GM12878 (cell line): Measurements from ENCODE around the gene SHROOM2. TPM values are rescaled to one million over a fixed set of nuclear protein-coding genes. Genes with fewer than 3 reads are reported as not detected.

Experiments
- ATAC-seq: fragments of 200-7000 bp; cut with Tn5 transposase; 3 replicates; pipeline ENCODE4 v1.9.1; 2020; ENCODE audit warnings: mild to moderate bottlenecking, moderate library complexity
- BruUV-seq: library from RNA; stranded (reverse); fragments of 400-500 nt; replicated peaks from 2 replicates; lab custom pipeline; 2021; lab: Mats Ljungman, UMichigan
- CTCF ChIA-PET: fragments of 300-600 bp; sonication (Branson Sonifier 250); formaldehyde crosslinking; extraction: SDS; loops from one replicate; lab custom pipeline; 2021; ENCODE audit warnings: inconsistent platforms; lab: Yijun Ruan, JAX
- POLR2A ChIA-PET: fragments of 350-600 bp; formaldehyde crosslinking; extraction: SDS; loops from one replicate; lab custom pipeline; 2021; ENCODE audit warnings: inconsistent platforms; lab: Charles Lee
- RAD21 ChIA-PET: fragments of 300-600 bp; sonication (Branson Sonifier 250); formaldehyde crosslinking; loops from one replicate; lab custom pipeline; 2023; ENCODE audit warnings: antibody characterized with exemption; ENCODE audit not compliant: unreplicated experiment; lab: Charles Lee
- SMC1A ChIA-PET: fragments of 300-600 bp; sonication (Branson Sonifier 250); formaldehyde crosslinking; loops from one replicate; lab custom pipeline; 2023; ENCODE audit not compliant: unreplicated experiment, uncharacterized antibody; lab: Charles Lee
- DNase-seq: peaks from one replicate; pipeline ENCODE4 v3.0.0-alpha.2; 2011; ENCODE audit warnings: low read depth, low spot score
- FAIRE-seq: peaks from 3 replicates; lab custom pipeline; 2011; peaks lifted over from hg19 to GRCh38; lab: Jason Lieb, UNC
- H2AFZ ChIP-seq: 2 replicates; pipeline ENCODE4 v1.6.0; 2011; ENCODE audit warnings: low read depth, low read length, control low read depth; ENCODE audit not compliant: control insufficient read depth
- H3K27ac ChIP-seq: 2 replicates; pipeline ENCODE4 v1.5.1; 2011; ENCODE audit warnings: control low read depth; ENCODE audit not compliant: control insufficient read depth, insufficient read depth
- H3K27me3 ChIP-seq, 2 experiments: replicated peaks in 1 of 2; 2 replicates each; pipeline versions ENCODE4 v1.6.0 to v1.6.1; 2011; ENCODE audit warnings: low read length in 1 of 2; ENCODE audit not compliant: control insufficient read depth in 2 of 2, insufficient read depth in 2 of 2
- H3K36me3 ChIP-seq, 2 experiments: 2 replicates each; pipeline ENCODE4 v1.5.1; 2011; ENCODE audit warnings: low read length in 1 of 2; ENCODE audit not compliant: control insufficient read depth in 2 of 2, insufficient read depth in 2 of 2
- H3K4me1 ChIP-seq: 2 replicates; pipeline ENCODE4 v1.6.1; 2011; ENCODE audit warnings: mild to moderate bottlenecking, low read length, moderate library complexity, mixed read lengths; ENCODE audit not compliant: control insufficient read depth, insufficient read depth
- H3K4me2 ChIP-seq: 2 replicates; pipeline ENCODE4 v1.6.0; 2011; ENCODE audit warnings: control low read depth; ENCODE audit not compliant: control insufficient read depth, insufficient read depth
- H3K4me3 ChIP-seq: fragments of 200-600 bp; sonication (generic); 2 replicates; pipeline ENCODE4 v1.5.1; 2016
- H3K79me2 ChIP-seq: 2 replicates; pipeline ENCODE4 v1.6.0; 2011; ENCODE audit warnings: low read length; ENCODE audit not compliant: control insufficient read depth, insufficient read depth
- H3K9ac ChIP-seq: 2 replicates; pipeline ENCODE4 v1.8.0; 2011; ENCODE audit warnings: low read length, control low read depth, mixed read lengths; ENCODE audit not compliant: control insufficient read depth, insufficient read depth
- H3K9me3 ChIP-seq: replicated peaks from 3 replicates; pipeline ENCODE4 v1.5.1; 2011; ENCODE audit warnings: mild to moderate bottlenecking, low read length; ENCODE audit not compliant: control insufficient read depth, insufficient read depth
- H4K20me1 ChIP-seq: 2 replicates; pipeline ENCODE4 v1.6.0; 2011; ENCODE audit not compliant: control insufficient read depth, insufficient read depth
- BMI1 ChIP-seq: fragments of 450-650 bp; IDR thresholded peaks from 2 replicates; pipeline ENCODE4 v1.6.1; 2016; ENCODE audit warnings: mild to moderate bottlenecking, moderate library complexity, borderline replicate concordance
- CBX5 ChIP-seq: sonication (generic); IDR thresholded peaks from 2 replicates; pipeline ENCODE4 v1.6.1; 2016; ENCODE audit warnings: low read depth, moderate library complexity, mild to moderate bottlenecking, inconsistent platforms
- CREM ChIP-seq: IDR thresholded peaks from 2 replicates; pipeline ENCODE4 v1.6.1; 2014; ENCODE audit warnings: antibody characterized with exemption, low read depth
- CTCF ChIP-seq, 3 experiments: IDR thresholded peaks in 2 of 3; conservative IDR thresholded peaks in 1 of 3; 2 replicates each; pipeline ENCODE4 v1.5.1; 2011; ENCODE audit warnings: low read depth in 3 of 3, low read length in 3 of 3, mild to moderate bottlenecking in 3 of 3, control low read depth in 2 of 3, moderate library complexity in 2 of 3, inconsistent platforms in 1 of 3, mixed read lengths in 1 of 3; ENCODE audit not compliant: control insufficient read depth in 2 of 3, insufficient read depth in 1 of 3; ENCODE audit errors: extremely low read depth in 1 of 3
- HSF1 ChIP-seq: fragments of 150-350 bp; IDR thresholded peaks from 2 replicates; pipeline ENCODE4 v1.6.1; 2014; ENCODE audit warnings: mild to moderate bottlenecking, low read depth, low read length
- NFYA ChIP-seq: IDR thresholded peaks from 2 replicates; pipeline ENCODE4 v1.6.1; 2011; ENCODE audit warnings: low read depth, mild to moderate bottlenecking, low read length, improper control_type of control experiment, borderline replicate concordance
- POU2F2 ChIP-seq: IDR thresholded peaks from 3 replicates; pipeline ENCODE4 v1.6.1; 2011; ENCODE audit warnings: low read depth, mild to moderate bottlenecking, low read length, borderline replicate concordance
- ZNF217 ChIP-seq: fragments of 450-650 bp; IDR thresholded peaks from 2 replicates; pipeline ENCODE4 v1.6.1; 2017; ENCODE audit warnings: antibody characterized with exemption, mild to moderate bottlenecking
- WGBS: methylation state at CpG from one replicate; pipeline ENCODE4 v1.1.6; 2016; ENCODE audit warnings: low lambda C conversion rate; ENCODE audit not compliant: insufficient replicate concordance, insufficient coverage; ENCODE audit errors: missing lambda C conversion rate; 5-methylcytosine and 5-hydroxymethylcytosine counted together
- in situ Hi-C: fragments of 300-500 bp; cut with MboI; formaldehyde crosslinking; loops from 9 replicates; pipeline ENCODE4 v1.14.3; 2018; ENCODE audit warnings: mixed read lengths
- intact Hi-C: fragments of 100-400 bp; cut with micrococcal nuclease; formaldehyde crosslinking; loops from one replicate; pipeline ENCODE4 v1.14.2; 2022; ENCODE audit not compliant: unreplicated experiment
- polyA plus RNA-seq, 11 experiments: library from polyadenylated mRNA; depleted of rRNA in 4 of 11; unstranded in 6 of 11; stranded (reverse) in 5 of 11; fragments of >200 nt; fragmentation: Nextera tagmentation in 4 of 11; fragmentation: Illumina TruSeq in 1 of 11; extraction: Ambion mirVana in 4 of 11; extraction: Trizol in 1 of 11; gene quantifications; 1 replicate in 1 of 11; 2 replicates in 10 of 11; pipeline versions ENCODE4 v1.2.1 to v1.2.3, GENCODE V29; 2011 to 2016; ENCODE audit warnings: inconsistent platforms in 2 of 11, missing spikeins in 2 of 11, low read depth in 1 of 11
- total RNA-seq, 4 experiments: library from RNA; depleted of rRNA in 3 of 4; stranded (reverse); fragments of >200 nt in 3 of 4; fragmentation: Illumina TruSeq in 1 of 4; extraction: Trizol in 1 of 4; gene quantifications; 2 replicates each; pipeline versions ENCODE4 v1.2.1 to v1.2.3, GENCODE V29; 2013 to 2021

Gene SHROOM2
- total and polyA plus RNA-seq, 10 of the 15 experiments (the other 5 are each of a cell fraction or from before 2014, with no cell fraction given), result under 0.01 to 0.15 (median 0.09) TPM; not detected in 2

- Histone ChIP-seq H3K9ac (no peak overlapping the region), H4K20me1 (no peaks in the 10 kb centered on the region), H3K9me3 (no peaks in the 10 kb centered on the region; the same call in 1 of the 3 replicates), H3K4me1 (no peaks in the 10 kb centered on the region), H3K4me3 (no peak overlapping the region), H3K27ac (no peak overlapping the region), H3K4me2 (no peak overlapping the region), H3K27me3 (no peaks in the 10 kb centered on the region), H2AFZ (no peak overlapping the region), H3K36me3 (no peaks in the 10 kb centered on the region), H3K79me2 (no peaks in the 10 kb centered on the region)
- ATAC-seq, result no peak
- no TSS peak for BruUV-seq
- POLR2A ChIA-PET, result interaction anchor here (0.5 to 0.6 kb wide), 2 partner anchors 27 to 142 kb away, joined by 3 to 6 read pairs; no protein-coding TSS in a partner anchor
- in situ Hi-C loops, result no loop called here
- RAD21 ChIA-PET, result no interaction called here
- 64% methylated on average over 6 of the region's 6 CpGs for WGBS
- no peak for DNase-seq
- CTCF ChIA-PET, result interaction anchor here (1.0 kb wide), 1 partner anchor 31 kb away, joined by 3 read pairs; no protein-coding TSS in a partner anchor
- SMC1A ChIA-PET, result interaction anchor here (0.6 to 1.5 kb wide), 5 partner anchors 18 to 164 kb away, joined by 3 read pairs; no protein-coding TSS in a partner anchor
- TF ChIP-seq BMI1, result no peak
- no peak for TF ChIP-seq HSF1
- TF ChIP-seq NFYA, result no peak
- no peak for TF ChIP-seq CBX5
- intact Hi-C loops, result no loop called here
- FAIRE-seq, result no peak
Observed at GRCh38 chrX:9955506-9955905, 169.3 kb downstream of the SHROOM2 start.

- Histone ChIP-seq H3K9ac (no peak overlapping the region), H2AFZ (no peak overlapping the region), H3K4me2 (no peak overlapping the region), H3K36me3 (no peaks in the 10 kb centered on the region), H3K79me2 (no peaks in the 10 kb centered on the region), H3K27ac (no peak overlapping the region), H3K27me3 (no peaks in the 10 kb centered on the region), H3K4me1 (no peaks in the 10 kb centered on the region), H3K4me3 (no peak overlapping the region)
- WGBS, result 11% methylated on average over 9 of the region's 9 CpGs
- ATAC-seq (peak; percentile 42; the same call in 2 of the 3 replicates), DNase-seq (no peak), FAIRE-seq (no peak)
- RAD21 ChIA-PET, result no interaction called here
- SMC1A ChIA-PET, result interaction anchor here (0.7 kb wide), 1 partner anchor 64 kb away, joined by 3 read pairs; no protein-coding TSS in a partner anchor
- CTCF ChIA-PET, result interaction anchor here (0.6 to 1.0 kb wide), 3 partner anchors 12 to 164 kb away, joined by 3 to 4 read pairs (median 3); no protein-coding TSS in a partner anchor
- TF ChIP-seq POU2F2, result no peak
- TF ChIP-seq CREM, result no peak
- TF ChIP-seq CTCF (IDR thresholded peaks at IDR 0.05 in 2 of 3, conservative IDR thresholded peaks at IDR 0.05 in 1 of 3; ENCODE audit: control insufficient read depth in 2 of 3, extremely low read depth in 1 of 3, insufficient read depth in 1 of 3, low read depth in 3 of 3, low read length in 3 of 3), result peak in 1 of 3 experiments; percentile 6; a peak in 1 of 6 replicates
- TF ChIP-seq ZNF217, result no peak
- TF ChIP-seq, all 136 proteins: peak for 1
- H4K20me1 ChIP-seq, result no peaks in the 10 kb centered on the region
- no peaks in the 10 kb centered on the region; the same call in 2 of the 3 replicates for H3K9me3 ChIP-seq
- in situ Hi-C loops (no loop called here), intact Hi-C loops (no loop called here)
- POLR2A ChIA-PET, result no interaction called here
- no TSS peak for BruUV-seq
Observed at GRCh38 chrX:9957743-9958142, 171.5 kb downstream of the SHROOM2 start.
